ENCODE measurements around the gene CABLES2. TPM values are rescaled to one million over a fixed set of nuclear protein-coding genes. Genes with fewer than 3 reads are reported as not detected.

Gene CABLES2
- polyA plus RNA-seq, 2 of the 4 experiments (the other 2 are of a cell fraction) = 3.9 to 7.7 TPM

- H3K4me3 ChIP-seq = no peak overlapping the region
- DNase-seq (ENCODE audit: low read depth in 1 of 2, low spot score in 1 of 2) (no peak), FAIRE-seq (no peak), ATAC-seq (no peak)
- no peak overlapping the region for H3K4me2 ChIP-seq
- TF ChIP-seq MAZ (IDR thresholded peaks at IDR 0.05; ENCODE audit: borderline replicate concordance, low read depth, low read length) (no peak), EP300 (IDR thresholded peaks at IDR 0.05) (no peak), BHLHE40 (IDR thresholded peaks at IDR 0.05; ENCODE audit: low read depth, low read length) (no peak), ZNF302 (CRISPR knock-in tag; IDR thresholded peaks at IDR 0.05) (no peak), PHF8 (IDR thresholded peaks at IDR 0.05; ENCODE audit: borderline replicate concordance, low read depth) (no peak)
- no peaks in the 10 kb centered on the region for H3K4me1 ChIP-seq
- WGBS (ENCODE audit: missing lambda C conversion rate) = 55% methylated on average over 10 of the region's 12 CpGs
- peaks cover 8% of the 10 kb centered on the region; the same call in 1 of the 3 replicates for H3K9me3 ChIP-seq
- ChIA-PET POLR2A (no interaction called here), CTCF (interaction anchor here (0.6 to 1.1 kb wide), 2 partner anchors 12 to 62 kb away, joined by 3 to 4 read pairs; no protein-coding TSS in a partner anchor)
- no peak overlapping the region for H3K27ac ChIP-seq
Observed at GRCh38 chr20:62437496-62437895, 30.4 kb upstream of the CABLES2 start.

- FAIRE-seq (no peak), ATAC-seq (no peak)
Observed at GRCh38 chr20:62436692-62437091, 29.6 kb upstream of the CABLES2 start.

GRCh38 chr20:62433658-62434497, 26.8 kb upstream of the CABLES2 start:
- ChIA-PET CTCF (interaction anchor here (0.6 to 1.9 kb wide), 4 partner anchors 23 to 183 kb away, joined by 3 to 5 read pairs (median 4); no protein-coding TSS in a partner anchor), POLR2A (no interaction called here)
- FAIRE-seq = no peak

More at GRCh38 chr20:62436692-62437091, 29.6 kb upstream of the CABLES2 start:
- CTCF ChIA-PET = interaction anchor here (1.1 to 1.2 kb wide), 2 partner anchors 13 to 355 kb away, joined by 3 to 4 read pairs; no protein-coding TSS in a partner anchor
- no peaks in the 10 kb centered on the region for H3K4me1 ChIP-seq
- 46% methylated on average over 3 of the region's 3 CpGs for WGBS (ENCODE audit: missing lambda C conversion rate)
- no peak overlapping the region for H3K4me2 ChIP-seq
- H3K4me3 ChIP-seq = no peak overlapping the region
- POLR2A ChIA-PET = no interaction called here
- H3K27ac ChIP-seq = no peak overlapping the region
- DNase-seq (ENCODE audit: low read depth in 1 of 2, low spot score in 1 of 2) = no peak
- TF ChIP-seq ZSCAN20 (CRISPR knock-in tag; IDR thresholded peaks at IDR 0.05) = no peak
- TF ChIP-seq ZC3H11A (IDR thresholded peaks at IDR 0.05) = no peak
- TF ChIP-seq ZFP36 (IDR thresholded peaks at IDR 0.05; ENCODE audit: borderline replicate concordance, partially characterized antibody) = no peak
- peaks cover 8% of the 10 kb centered on the region; the same call in 1 of the 3 replicates for H3K9me3 ChIP-seq

More at GRCh38 chr20:62433658-62434497, 26.8 kb upstream of the CABLES2 start:
- no peak overlapping the region for H3K27ac ChIP-seq
- WGBS (ENCODE audit: missing lambda C conversion rate) = 70% methylated on average over 29 of the region's 32 CpGs
- no peak for ATAC-seq
- H3K4me3 ChIP-seq = no peak overlapping the region
- TF ChIP-seq RARB (CRISPR knock-in tag; IDR thresholded peaks at IDR 0.05) (no peak), NFE2L2 (conservative IDR thresholded peaks at IDR 0.05; ENCODE audit: low read length) (no peak), POLR2AphosphoS2 (conservative IDR thresholded peaks at IDR 0.05; ENCODE audit: low read length) (no peak), FOSL2 (IDR thresholded peaks at IDR 0.05) (no peak), FOSL2 (CRISPR knock-in tag; IDR thresholded peaks at IDR 0.05) (no peak), JUN (IDR thresholded peaks at IDR 0.05) (no peak), MAX (IDR thresholded peaks at IDR 0.05) (no peak), CEBPB (IDR thresholded peaks at IDR 0.05) (no peak), FOSB (CRISPR knock-in tag; IDR thresholded peaks at IDR 0.05) (no peak), SREBF2 (IDR thresholded peaks at IDR 0.05) (no peak), HEYL (CRISPR knock-in tag; IDR thresholded peaks at IDR 0.05) (no peak), USF2 (IDR thresholded peaks at IDR 0.05) (no peak), CTCF (IDR thresholded peaks at IDR 0.05) (no peak)
- no peak overlapping the region for H3K4me2 ChIP-seq
- H3K9me3 ChIP-seq = peaks cover 8% of the 10 kb centered on the region; the same call in 1 of the 3 replicates
- no peaks in the 10 kb centered on the region for H3K4me1 ChIP-seq
- DNase-seq (ENCODE audit: low read depth in 1 of 2, low spot score in 1 of 2) = no peak
